Muscle of leg (tissue), 11 donors: Measurements from ENCODE around the gene EHBP1. TPM values are rescaled to one million over a fixed set of nuclear protein-coding genes. Genes with fewer than 3 reads are reported as not detected.

Experiments used
- DNase-seq: peaks from one replicate; pipeline ENCODE4 v3.0.0; 2013
- H3K27ac ChIP-seq: one replicate; pipeline ENCODE4 v1.5.1; 2013; ENCODE audit warnings: mild to moderate bottlenecking, low read length, control low read depth
- H3K27me3 ChIP-seq: one replicate; pipeline ENCODE4 v1.6.1; 2013; ENCODE audit warnings: low read length; ENCODE audit not compliant: control insufficient read depth, insufficient read depth
- H3K36me3 ChIP-seq: one replicate; pipeline ENCODE4 v1.6.1; 2013; ENCODE audit warnings: low read length; ENCODE audit not compliant: control insufficient read depth, insufficient read depth
- H3K4me1 ChIP-seq: one replicate; pipeline ENCODE4 v1.6.1; 2013; ENCODE audit warnings: low read length; ENCODE audit not compliant: control insufficient read depth, insufficient read depth
- H3K4me3 ChIP-seq: one replicate; pipeline ENCODE4 v1.5.1; 2013; ENCODE audit warnings: low read length, control low read depth
- H3K9me3 ChIP-seq: replicated peaks from 2 replicates; pipeline ENCODE4 v1.6.1; 2013; ENCODE audit warnings: low read depth, low read length; ENCODE audit not compliant: control insufficient read depth
- WGBS: methylation state at CpG from one replicate; pipeline ENCODE4 v1.1.5; 2013; ENCODE audit warnings: missing lambda C conversion rate; ENCODE audit not compliant: insufficient coverage; 5-methylcytosine and 5-hydroxymethylcytosine counted together
- polyA plus RNA-seq, 8 donors: library from polyadenylated mRNA; unstranded; fragments of 120-200 nt; gene quantifications; one replicate each; pipeline versions ENCODE4 v1.2.1 to v1.2.3, GENCODE V29; 2013; ENCODE audit warnings: inconsistent platforms in 1 of 8, low replicate concordance in 1 of 8; ENCODE audit not compliant: insufficient read length in 8 of 8, insufficient read depth in 1 of 8
- total RNA-seq: library from RNA; stranded (reverse); fragments of 120-200 nt; gene quantifications from one replicate; pipeline ENCODE4 v1.2.4, GENCODE V29; 2013

EHBP1 gene
- total and polyA plus RNA-seq, 9 donors, result 21.8 to 41.1 (median 31.4) TPM

DNA sequence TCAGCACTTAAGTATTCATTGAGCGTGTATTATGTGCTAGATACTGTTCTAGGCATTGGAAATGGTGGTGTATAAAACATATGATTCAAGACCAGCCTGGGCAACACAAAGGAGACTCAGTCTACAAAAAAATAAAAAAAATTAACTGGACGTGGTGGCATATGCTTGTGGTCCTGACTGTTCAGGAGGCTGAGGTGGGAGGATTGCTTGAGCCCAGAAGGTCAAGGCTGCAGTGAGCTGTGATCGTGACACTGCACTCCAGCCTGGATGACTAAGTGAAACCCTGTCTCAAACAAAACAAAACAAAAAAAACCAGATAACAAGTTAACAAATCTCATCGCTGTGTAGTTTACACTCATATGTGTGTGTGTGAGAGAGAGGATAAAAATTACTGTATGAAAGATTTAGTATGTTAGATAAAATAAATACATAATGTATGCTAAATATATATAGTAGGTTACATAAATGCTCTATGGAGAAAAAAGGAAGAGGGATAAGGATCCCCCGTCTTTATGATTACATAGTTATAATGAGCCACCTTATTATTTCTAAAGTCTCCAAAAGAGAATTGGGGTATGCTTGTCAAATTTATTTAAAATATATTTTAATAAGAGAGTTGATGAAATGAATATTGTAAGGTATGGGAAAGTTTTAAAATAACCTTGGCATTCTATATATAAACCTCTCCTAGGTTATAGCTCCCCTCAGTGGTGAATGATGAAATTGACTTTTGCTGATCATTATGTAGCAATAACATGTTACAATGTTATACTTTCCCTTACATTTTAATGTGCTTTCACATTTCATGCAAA, 69.2 kb downstream of the EHBP1 start:
- H3K27ac ChIP-seq, result no peak overlapping the region
- DNase-seq, result peak; percentile 68
- no peaks in the 10 kb centered on the region for H3K36me3 ChIP-seq

DNA sequence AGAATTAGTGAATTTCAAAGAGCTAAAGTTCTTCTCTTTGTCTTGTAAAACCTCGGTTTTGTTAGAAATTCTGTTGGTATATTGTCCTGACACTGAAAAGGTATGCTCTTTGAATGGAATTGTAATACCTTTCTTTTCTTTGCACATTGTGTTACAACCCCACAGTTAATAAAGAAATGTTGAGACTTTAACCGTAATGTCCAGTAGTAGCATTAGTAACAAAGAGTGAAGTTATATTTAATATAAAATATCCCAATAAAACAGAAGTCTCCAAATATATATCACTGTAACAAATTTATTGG, 69.8 kb downstream of the EHBP1 start:
- Histone ChIP-seq H3K9me3 (peaks cover 2% of the 10 kb centered on the region), H3K4me3 (no peak overlapping the region), H3K4me1 (no peaks in the 10 kb centered on the region), H3K27ac (no peak overlapping the region), H3K36me3 (no peaks in the 10 kb centered on the region), H3K27me3 (no peaks in the 10 kb centered on the region)
- no CpG with 5 or more reads among the region's 2 CpGs for WGBS
- DNase-seq, result no peak

More for the DNA sequence above, 69.2 kb downstream of the EHBP1 start:
- WGBS, result 80% methylated on average over 1 of the region's 5 CpGs
- Histone ChIP-seq H3K4me1 (no peaks in the 10 kb centered on the region), H3K4me3 (no peak overlapping the region), H3K27me3 (no peaks in the 10 kb centered on the region), H3K9me3 (peaks cover 2% of the 10 kb centered on the region)

- Histone ChIP-seq H3K4me3 (no peak overlapping the region), H3K36me3 (no peaks in the 10 kb centered on the region), H3K27ac (no peak overlapping the region), H3K9me3 (no peaks in the 10 kb centered on the region), H3K27me3 (no peaks in the 10 kb centered on the region), H3K4me1 (no peaks in the 10 kb centered on the region)
- DNase-seq, result no peak
These were observed 78.2 kb downstream of the EHBP1 start for GRCh38 chr2:62783679-62784078.

DNA sequence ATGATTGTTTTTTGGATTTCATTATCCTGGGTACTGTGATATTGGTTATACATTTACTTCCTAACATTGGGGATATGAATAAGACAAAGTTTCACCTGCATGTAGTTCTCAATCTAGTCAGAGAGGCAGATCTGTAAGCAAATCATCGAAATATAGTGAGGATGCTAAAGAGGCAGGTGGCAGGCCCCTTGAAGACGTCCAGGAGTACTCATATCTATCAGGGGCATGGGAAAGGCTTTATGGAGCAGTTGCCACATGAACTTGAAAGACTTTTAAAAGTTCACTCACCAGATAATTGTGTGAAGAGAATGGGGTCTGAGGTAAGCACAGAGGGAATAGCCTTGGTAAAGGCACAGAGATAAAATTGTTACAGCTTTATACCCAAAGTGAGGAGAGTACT, 78.8 kb downstream of the EHBP1 start:
- H3K9me3 ChIP-seq, result no peaks in the 10 kb centered on the region
- no peaks in the 10 kb centered on the region for H3K4me1 ChIP-seq
- H3K27me3 ChIP-seq, result no peaks in the 10 kb centered on the region
- DNase-seq, result no peak
- no peaks in the 10 kb centered on the region for H3K36me3 ChIP-seq
- no peak overlapping the region for H3K27ac ChIP-seq
- H3K4me3 ChIP-seq, result no peak overlapping the region
- WGBS, result no CpG with 5 or more reads among the region's 2 CpGs

DNA sequence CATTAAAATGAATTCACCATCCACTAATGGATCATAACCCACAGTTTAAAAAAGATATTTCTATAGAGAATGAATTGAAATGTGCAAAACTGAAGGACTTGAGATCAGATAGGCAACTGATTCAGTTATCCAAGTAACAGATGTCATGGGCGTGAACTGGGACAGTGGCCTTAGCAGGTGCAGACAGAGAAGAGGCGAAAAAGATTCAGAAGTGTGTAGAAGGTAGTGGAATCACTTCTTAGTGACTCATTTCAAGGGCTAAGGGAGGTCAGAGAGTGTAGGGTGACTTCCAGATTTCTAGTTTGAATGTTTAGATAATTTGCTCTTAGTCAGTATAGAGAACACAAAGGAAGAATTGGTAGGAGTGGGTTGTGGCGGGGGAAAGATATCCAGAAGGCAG, 79.7 kb downstream of the EHBP1 start:
- DNase-seq, result no peak
- WGBS, result 100% methylated on average over 2 of the region's 3 CpGs
- Histone ChIP-seq H3K36me3 (no peaks in the 10 kb centered on the region), H3K4me1 (no peaks in the 10 kb centered on the region), H3K4me3 (no peak overlapping the region), H3K27ac (no peak overlapping the region), H3K9me3 (no peaks in the 10 kb centered on the region), H3K27me3 (no peaks in the 10 kb centered on the region)

DNA sequence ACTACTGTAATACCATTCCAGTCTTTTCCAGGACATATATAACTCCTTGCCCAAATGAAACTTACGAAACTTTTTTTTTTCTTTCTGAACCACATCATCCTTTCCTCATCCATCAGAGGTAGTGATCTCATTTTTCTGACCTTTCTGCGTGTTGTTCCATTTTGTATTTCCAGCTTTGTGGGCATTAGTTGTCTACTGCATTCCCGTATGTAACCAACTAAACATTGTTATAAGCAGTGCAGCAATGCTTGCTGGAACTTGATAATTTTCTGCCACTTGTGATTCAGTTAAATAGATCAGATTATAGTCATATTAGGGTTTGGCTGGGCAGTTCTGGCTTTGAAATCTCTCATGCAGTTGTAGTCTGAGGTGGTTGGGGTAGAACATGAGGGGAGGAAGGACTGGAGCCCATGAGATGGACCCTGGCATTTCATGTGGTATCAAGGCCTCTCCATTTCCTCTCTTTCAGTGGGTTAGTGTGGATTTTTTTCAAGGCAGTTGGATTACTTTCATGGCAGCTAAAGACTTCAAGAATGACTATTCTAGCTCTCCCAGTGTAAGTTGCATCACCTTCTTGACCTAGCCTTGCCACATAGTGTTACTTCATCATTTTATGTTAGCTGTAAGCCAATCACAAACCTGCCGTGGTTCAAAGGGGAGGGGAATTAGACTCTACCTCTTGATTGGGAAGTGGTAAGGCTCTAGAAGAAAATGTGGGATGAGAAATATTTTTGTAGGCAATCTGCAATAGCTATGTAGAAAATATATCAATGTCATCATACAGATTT, 80.5 kb downstream of the EHBP1 start:
- DNase-seq, result no peak
- Histone ChIP-seq H3K4me3 (no peak overlapping the region), H3K9me3 (no peaks in the 10 kb centered on the region), H3K27me3 (no peaks in the 10 kb centered on the region), H3K4me1 (no peaks in the 10 kb centered on the region), H3K27ac (no peak overlapping the region), H3K36me3 (no peaks in the 10 kb centered on the region)
- 71% methylated on average over 1 of the region's 4 CpGs for WGBS

DNA sequence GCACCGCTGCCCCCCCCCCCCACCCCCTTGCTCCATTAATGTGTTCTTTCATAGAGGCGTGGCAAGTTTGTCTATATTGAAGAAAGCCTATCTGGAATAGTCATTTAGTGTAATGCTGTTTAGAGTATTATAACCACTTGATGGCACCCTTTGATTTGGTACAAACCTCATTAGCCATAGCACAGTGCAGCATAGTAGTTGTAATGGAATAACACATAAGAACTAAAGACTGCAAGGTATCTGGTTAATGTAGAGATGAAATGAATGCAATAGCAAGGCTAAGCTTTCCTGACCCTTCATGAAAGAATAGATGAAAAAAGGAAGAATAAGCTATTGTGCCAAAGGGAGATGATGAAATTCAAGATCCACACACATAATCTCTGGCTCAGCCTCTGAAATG, 81.9 kb downstream of the EHBP1 start:
- no peak overlapping the region for H3K4me3 ChIP-seq
- H3K27ac ChIP-seq, result no peak overlapping the region
- no peaks in the 10 kb centered on the region for H3K27me3 ChIP-seq
- no peaks in the 10 kb centered on the region for H3K9me3 ChIP-seq
- no CpG with 5 or more reads among the region's 2 CpGs for WGBS
- peak; percentile 54 for DNase-seq
- no peaks in the 10 kb centered on the region for H3K36me3 ChIP-seq
- no peaks in the 10 kb centered on the region for H3K4me1 ChIP-seq

- H3K9me3 ChIP-seq, result no peaks in the 10 kb centered on the region
- 21% methylated on average over 2 of the region's 3 CpGs for WGBS
- H3K27ac ChIP-seq, result no peak overlapping the region
- DNase-seq, result no peak
- no peak overlapping the region for H3K4me3 ChIP-seq
- H3K36me3 ChIP-seq, result no peaks in the 10 kb centered on the region
- no peaks in the 10 kb centered on the region for H3K27me3 ChIP-seq
- H3K4me1 ChIP-seq, result no peaks in the 10 kb centered on the region
These were observed 84.0 kb downstream of the EHBP1 start for GRCh38 chr2:62789518-62789917.

DNA sequence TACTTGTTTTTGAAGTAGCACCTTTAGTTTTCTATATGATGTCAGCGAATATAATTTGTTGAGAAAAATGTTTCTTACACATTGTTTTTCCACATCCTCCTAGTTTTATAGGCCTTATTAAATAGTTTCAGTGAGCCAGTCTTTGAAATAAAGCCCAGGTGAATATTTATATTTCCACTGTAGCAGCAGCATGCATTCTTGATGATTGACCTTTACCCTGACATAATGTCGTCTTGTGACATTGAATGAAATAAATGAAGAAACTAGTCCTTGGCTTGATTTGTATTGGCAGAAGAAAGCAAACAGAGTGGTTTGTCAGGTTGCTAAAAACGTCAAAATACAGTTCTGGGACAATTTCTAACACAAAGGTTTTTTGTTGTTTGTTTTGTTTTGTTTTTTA, 84.4 kb downstream of the EHBP1 start:
- H3K36me3 ChIP-seq, result no peaks in the 10 kb centered on the region
- H3K27ac ChIP-seq, result no peak overlapping the region
- DNase-seq, result no peak
- no peak overlapping the region for H3K4me3 ChIP-seq
- H3K27me3 ChIP-seq, result no peaks in the 10 kb centered on the region
- WGBS, result no CpG with 5 or more reads among the region's 3 CpGs
- no peaks in the 10 kb centered on the region for H3K4me1 ChIP-seq
- H3K9me3 ChIP-seq, result no peaks in the 10 kb centered on the region

DNA sequence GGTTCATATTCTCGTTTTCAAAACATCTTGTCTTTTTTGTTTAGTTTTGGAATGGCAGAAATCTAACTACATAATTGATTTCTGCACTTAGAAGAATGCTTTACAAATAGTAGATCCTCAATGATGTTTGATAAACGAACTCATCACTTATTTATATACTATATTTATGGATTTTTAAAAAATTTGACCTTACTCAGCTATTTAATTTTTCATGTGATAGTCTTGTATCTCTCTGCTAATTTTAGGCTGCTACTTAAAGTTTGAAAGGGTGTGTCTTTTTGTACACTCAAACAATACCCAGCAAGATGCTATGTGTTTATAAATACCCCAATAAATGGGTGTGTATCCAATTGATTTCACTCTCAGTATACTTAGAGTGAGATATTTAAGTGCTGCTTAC, 86.9 kb downstream of the EHBP1 start:
- Histone ChIP-seq H3K36me3 (no peaks in the 10 kb centered on the region), H3K4me1 (no peaks in the 10 kb centered on the region), H3K9me3 (no peaks in the 10 kb centered on the region), H3K4me3 (no peak overlapping the region), H3K27me3 (no peaks in the 10 kb centered on the region), H3K27ac (no peak overlapping the region)
- WGBS, result no CpG with 5 or more reads among the region's 2 CpGs
- no peak for DNase-seq
